GM19372 (cell line): ENCODE data around the gene RPS6KB1.
"Not testable (repeated sequence)": the region's sequence is repeated elsewhere in the genome, so short reads cannot be mapped to it uniquely, and the experiment has no call there.

ENCODE experiments used
- ATAC-seq: cut with Tn5 transposase; IDR thresholded peaks from one replicate; pipeline ENCODE4 v1.9.1; 2021; ENCODE audit warnings: mild to moderate bottlenecking, low read depth, moderate library complexity; ENCODE audit not compliant: unreplicated experiment

Gene RPS6KB1

DNA sequence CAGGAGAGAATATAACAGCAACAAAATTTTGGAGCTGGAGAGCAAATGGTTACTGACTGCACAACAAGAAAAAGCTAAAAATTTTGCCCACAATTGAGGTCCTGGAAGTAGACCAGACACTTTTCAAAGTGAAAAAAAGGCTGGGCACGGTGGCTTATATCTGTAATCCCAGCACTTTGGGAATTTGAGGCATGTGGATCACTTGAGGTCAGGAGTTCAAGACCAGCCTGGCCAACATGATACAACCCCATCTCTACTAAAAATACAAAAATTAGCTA, 23.0 kb upstream of the RPS6KB1 start:
- no peak for ATAC-seq

GRCh38 chr17:59870482-59870881, 22.4 kb upstream of the RPS6KB1 start:
- ATAC-seq: no peak

GRCh38 chr17:59872351-59872750, 20.6 kb upstream of the RPS6KB1 start:
- no peak for ATAC-seq

- ATAC-seq: not testable (repeated sequence)
Measured at GRCh38 chr17:59873414-59873813, 19.5 kb upstream of the RPS6KB1 start.

DNA sequence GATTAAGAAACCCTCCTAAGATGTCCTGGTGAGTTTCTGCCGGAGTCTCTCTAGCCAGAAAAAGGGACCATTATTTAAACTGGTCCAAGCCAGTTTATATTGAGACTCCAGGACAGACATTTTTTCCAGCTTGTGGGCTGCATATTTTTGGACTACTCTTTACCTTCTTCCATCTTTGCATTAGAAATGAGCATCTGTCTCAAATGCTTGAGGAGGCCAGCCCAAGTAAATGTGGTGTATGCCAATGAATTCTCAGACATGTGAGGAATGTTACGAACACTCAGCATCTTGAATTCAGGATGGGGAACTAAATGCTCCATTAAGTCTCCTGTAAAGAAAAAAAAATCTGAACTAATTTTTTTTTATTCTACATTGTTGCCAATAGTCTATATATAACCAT, 18.5 kb upstream of the RPS6KB1 start:
- no peak for ATAC-seq

DNA sequence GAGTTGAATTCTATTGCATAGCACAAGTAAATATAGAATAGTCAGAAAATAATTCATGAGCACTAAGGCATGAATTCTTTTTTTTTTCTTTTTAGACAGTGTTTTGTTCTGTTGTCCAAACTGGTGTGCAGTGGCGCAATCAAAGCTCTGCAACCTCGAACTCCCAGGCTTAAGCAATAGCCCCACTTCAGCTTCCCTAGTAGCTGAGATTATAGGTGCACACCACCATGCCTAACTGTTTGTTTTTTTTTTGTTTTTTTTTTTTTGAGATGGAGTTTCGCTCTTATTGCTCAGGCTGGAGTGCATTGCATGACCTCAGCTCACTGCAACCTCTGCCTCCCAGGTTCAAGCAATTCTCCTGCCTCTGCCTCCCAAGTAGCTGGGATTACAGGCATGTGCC, 16.8 kb upstream of the RPS6KB1 start:
- no peak for ATAC-seq

GRCh38 chr17:59877965-59878364, 15.0 kb upstream of the RPS6KB1 start:
- ATAC-seq: no peak

DNA sequence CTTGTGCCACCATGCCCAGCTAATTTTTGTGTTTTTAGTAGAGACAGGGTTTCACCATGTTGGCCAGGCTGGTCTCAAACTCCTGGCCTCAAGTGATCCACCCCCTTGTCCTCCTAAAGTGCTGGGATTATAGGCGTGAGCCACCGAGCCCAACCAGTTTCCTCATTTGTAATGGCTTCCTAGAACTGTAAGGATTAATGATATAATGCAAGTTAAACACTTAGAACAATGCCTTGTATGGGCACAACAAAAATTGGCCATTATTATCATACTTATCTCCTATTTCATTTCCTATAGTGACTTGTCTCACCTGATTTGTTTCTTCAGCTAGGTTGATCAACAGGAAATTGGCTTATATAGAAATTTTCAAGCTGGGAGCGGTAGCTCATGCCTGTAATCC, 14.3 kb upstream of the RPS6KB1 start:
- ATAC-seq: no peak

DNA sequence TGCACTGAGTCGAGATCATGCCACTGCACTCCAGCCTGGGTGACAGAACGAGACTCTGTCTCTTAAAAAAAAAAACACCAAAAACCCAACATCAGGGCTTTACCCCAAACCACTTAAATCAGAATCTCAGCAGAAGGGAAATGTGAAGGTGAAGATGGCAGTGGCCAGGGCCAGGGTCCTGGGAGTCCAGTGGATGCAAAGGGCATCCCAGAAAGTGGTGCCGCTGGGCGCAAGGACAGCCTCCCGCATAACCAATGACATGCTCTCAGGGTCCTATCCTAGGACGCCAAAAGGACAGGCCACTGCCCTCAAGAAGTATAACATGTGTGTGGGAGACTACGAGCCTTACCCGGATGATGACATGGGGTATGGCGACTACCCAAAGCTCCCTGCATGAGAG, 8.1 kb upstream of the RPS6KB1 start:
- ATAC-seq: no peak

DNA sequence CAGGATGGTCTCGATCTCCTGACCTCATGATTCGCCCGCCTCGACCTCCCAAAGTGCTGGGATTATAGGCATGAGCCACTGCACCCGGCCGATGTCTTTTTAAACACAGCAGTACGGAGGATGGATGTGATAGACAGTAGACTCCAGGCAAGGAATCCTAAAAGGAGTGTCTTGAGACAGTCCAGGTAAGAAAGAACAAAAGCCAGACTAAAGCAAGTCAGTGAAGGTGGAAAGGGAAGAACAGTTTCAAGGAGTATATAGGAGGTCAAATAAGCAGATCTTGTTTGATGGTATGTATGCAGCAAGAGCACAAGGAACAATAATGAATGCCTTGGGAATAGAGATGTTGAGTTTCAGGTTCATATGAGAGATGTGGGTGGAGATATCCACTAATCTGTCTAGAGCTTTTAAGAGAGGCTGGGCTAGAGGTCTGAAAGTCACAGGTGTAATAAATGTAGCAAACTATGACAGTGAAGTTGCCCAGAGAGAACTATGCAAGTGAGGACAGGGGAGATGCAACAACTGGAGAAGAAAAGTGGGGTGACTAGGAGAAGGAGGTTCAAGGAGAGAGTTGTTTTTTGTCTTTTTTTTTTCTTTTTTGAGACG, 4.7 kb upstream of the RPS6KB1 start:
- ATAC-seq: no peak

GRCh38 chr17:59890720-59891119, 2.2 kb upstream of the RPS6KB1 start:
- no peak for ATAC-seq

- peak; percentile 62 for ATAC-seq
Measured at GRCh38 chr17:59892251-59892923, 534 bp upstream of the RPS6KB1 start.

DNA sequence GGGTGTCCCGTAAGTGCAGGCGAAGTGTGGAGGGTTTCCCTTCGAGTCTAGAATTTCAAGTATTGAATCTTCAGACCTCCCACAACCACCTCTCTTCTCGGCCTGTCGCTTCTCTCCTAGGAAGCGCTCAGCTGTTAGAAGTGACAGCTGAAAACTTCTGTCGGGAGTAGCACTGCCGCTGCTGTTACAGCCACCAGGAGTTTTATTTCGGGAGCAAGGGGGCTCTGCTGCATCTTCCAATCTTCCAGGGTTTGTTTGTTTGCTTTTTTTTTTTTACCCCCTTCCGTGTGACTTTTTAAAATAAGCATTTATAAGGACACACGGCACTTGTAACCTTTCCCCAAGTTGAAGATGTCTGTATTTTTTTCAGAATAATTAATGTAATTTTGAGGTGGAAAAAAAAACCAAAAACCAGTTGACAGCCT, 767 bp downstream of the RPS6KB1 start:
- no peak for ATAC-seq

- ATAC-seq: no peak
Measured at GRCh38 chr17:59897090-59897489, 4.2 kb downstream of the RPS6KB1 start.

GRCh38 chr17:59899099-59899498, 6.2 kb downstream of the RPS6KB1 start:
- ATAC-seq: no peak

DNA sequence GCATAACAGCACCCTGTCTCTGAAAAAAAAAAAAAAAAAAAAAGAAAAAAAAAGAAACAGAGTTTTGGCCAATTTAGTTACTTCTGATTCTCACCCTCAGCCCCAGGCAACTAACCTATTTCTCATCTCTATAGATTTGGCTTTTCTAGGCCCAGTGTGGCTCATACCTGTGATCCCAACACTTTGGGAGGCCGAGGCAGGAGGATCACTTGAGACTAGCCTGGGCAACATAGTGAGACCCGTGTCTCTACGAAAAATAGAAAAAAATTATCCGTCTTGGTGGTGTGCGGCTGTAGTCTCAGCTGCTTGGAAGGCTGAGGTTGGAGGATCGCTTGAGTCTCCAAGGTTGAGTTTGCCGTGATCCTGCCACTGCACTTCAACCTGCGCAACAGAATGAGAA, 8.7 kb downstream of the RPS6KB1 start:
- no peak for ATAC-seq

DNA sequence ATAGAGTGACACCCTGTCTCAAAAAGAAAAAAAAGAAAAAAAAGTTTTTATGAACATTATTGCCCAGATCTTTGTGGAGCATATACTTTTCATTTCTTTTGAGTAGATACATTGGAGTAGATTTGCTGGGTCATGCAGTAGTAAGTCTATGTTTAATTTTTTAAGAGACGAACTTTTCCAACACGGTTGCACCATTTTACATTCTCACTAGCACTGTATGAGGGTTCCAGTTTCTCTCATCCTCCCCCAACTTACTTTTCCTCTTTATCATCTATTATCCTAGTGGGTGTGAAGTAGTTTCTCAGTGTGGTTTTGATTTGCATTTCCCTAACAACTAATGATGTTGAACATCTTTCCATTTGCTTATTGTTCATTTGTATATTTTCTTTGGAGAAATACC, 10.5 kb downstream of the RPS6KB1 start:
- no peak for ATAC-seq

- no peak for ATAC-seq
Measured at GRCh38 chr17:59907467-59907866, 14.5 kb downstream of the RPS6KB1 start.

DNA sequence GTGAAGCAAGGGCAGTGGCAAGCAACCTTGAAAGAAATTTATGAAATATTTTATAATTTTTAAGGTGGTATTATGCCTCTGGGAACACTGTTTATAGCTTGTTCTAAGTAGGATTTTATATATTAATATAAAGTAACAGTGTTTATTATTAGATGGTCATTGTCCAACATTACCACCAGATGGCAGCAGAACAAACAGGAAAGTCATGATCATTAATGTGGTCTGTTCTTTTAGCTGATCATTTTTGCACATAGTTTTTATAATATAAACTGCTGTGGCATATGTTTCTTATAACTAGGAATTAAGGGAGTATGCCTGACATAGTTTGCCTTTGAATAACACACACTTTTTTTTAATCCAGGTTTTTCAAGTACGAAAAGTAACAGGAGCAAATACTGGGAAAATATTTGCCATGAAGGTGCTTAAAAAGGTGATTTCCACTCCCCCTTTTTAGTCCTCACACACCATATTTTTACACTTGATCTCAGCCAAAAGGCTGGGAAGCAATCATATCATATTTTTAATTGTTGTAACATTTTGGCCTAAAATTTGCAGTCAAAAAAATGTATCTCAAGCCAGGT, 21.4 kb downstream of the RPS6KB1 start:
- no peak for ATAC-seq

DNA sequence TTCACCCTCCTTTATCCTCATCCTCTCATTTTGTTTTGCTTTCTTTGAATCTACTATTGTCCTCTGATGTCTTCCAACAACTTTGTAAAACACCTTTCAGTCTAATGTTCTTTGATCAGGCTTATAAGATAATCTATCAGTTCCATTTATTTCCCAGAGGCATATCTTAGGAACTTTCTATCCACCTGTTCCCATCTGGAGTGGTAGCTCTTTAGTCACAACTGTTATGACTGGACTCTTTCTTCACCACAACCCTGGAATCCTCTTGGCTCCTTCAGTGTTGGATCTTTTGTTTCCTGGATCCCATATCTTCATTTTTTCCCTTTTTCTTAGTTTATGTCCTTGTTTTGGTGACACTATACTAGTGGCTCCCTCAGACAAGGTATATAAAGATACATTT, 23.5 kb downstream of the RPS6KB1 start:
- ATAC-seq: no peak

DNA sequence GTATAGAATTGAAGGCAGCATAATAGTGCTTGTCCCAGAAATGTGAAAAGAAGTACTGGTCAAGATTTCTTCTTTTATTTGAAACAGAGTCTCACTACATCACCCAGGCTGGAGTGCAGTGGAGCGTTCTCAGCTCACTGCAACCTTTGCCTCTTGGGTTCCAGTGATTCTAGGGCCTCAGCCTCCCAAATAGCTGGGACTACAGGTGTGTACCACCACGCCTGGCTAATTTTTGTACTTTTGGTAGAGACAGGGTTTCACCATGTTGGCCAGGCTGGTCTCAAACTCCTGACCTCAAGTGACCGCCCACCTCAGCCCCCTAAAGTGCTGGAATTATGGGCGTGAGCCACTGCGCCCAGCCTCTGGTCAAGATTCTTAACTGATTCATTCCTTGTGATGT, 27.7 kb downstream of the RPS6KB1 start:
- ATAC-seq: not testable (repeated sequence)

- ATAC-seq: not testable (repeated sequence)
Measured at GRCh38 chr17:59930121-59930520, 37.2 kb downstream of the RPS6KB1 start.
